ENCODE measurements around the gene GTPBP1.

GTPBP1 gene

GRCh38 chr22:38724176-38724575, 18.4 kb downstream of the GTPBP1 start:
- no peak for TF ChIP-seq CTCF (IDR thresholded peaks at IDR 0.05; ENCODE audit: low read length, missing control alignments)
- DNase-seq (ENCODE audit: low read depth): no peak
- H3K4me3 ChIP-seq (replicated peaks; ENCODE audit: low read depth, low read length): no peak overlapping the region

GRCh38 chr22:38724926-38725571, 19.3 kb downstream of the GTPBP1 start:
- H3K4me3 ChIP-seq (replicated peaks; ENCODE audit: low read depth, low read length): no peak overlapping the region
- DNase-seq (ENCODE audit: low read depth): peak; percentile 52
- peak; percentile 60 for TF ChIP-seq CTCF (IDR thresholded peaks at IDR 0.05; ENCODE audit: low read length, missing control alignments)

- no peak for DNase-seq (ENCODE audit: low read depth)
- TF ChIP-seq CTCF (IDR thresholded peaks at IDR 0.05; ENCODE audit: low read length, missing control alignments): no peak
- no peak overlapping the region for H3K4me3 ChIP-seq (replicated peaks; ENCODE audit: low read depth, low read length)
Measured at GRCh38 chr22:38725900-38726655, 20.3 kb downstream of the GTPBP1 start.

- no peak for DNase-seq (ENCODE audit: low read depth)
- no peak for TF ChIP-seq CTCF (IDR thresholded peaks at IDR 0.05; ENCODE audit: low read length, missing control alignments)
- H3K4me3 ChIP-seq (replicated peaks; ENCODE audit: low read depth, low read length): no peak overlapping the region
Measured at GRCh38 chr22:38727123-38727522, 21.4 kb downstream of the GTPBP1 start.

- no peak for TF ChIP-seq CTCF (IDR thresholded peaks at IDR 0.05; ENCODE audit: low read length, missing control alignments)
- no peak overlapping the region for H3K4me3 ChIP-seq (replicated peaks; ENCODE audit: low read depth, low read length)
- no peak for DNase-seq (ENCODE audit: low read depth)
Measured at GRCh38 chr22:38727530-38728451, 22.0 kb downstream of the GTPBP1 start.

- no peak for DNase-seq (ENCODE audit: low read depth)
Measured at GRCh38 chr22:38728871-38729796, 23.4 kb downstream of the GTPBP1 start.

More at GRCh38 chr22:38728871-38729796, 23.4 kb downstream of the GTPBP1 start:
- H3K4me3 ChIP-seq (replicated peaks; ENCODE audit: low read depth, low read length): no peak overlapping the region
- no peak for TF ChIP-seq CTCF (IDR thresholded peaks at IDR 0.05; ENCODE audit: low read length, missing control alignments)

Measured in fibroblast of pulmonary artery (primary cell).